ENCODE measurements around the gene ANGEL1. TPM values are rescaled to one million over a fixed set of nuclear protein-coding genes. Genes with fewer than 3 reads are reported as not detected.

The ANGEL1 gene
- total RNA-seq, 2 experiments from 2014 or later: 17.6 to 33.7 TPM

DNA sequence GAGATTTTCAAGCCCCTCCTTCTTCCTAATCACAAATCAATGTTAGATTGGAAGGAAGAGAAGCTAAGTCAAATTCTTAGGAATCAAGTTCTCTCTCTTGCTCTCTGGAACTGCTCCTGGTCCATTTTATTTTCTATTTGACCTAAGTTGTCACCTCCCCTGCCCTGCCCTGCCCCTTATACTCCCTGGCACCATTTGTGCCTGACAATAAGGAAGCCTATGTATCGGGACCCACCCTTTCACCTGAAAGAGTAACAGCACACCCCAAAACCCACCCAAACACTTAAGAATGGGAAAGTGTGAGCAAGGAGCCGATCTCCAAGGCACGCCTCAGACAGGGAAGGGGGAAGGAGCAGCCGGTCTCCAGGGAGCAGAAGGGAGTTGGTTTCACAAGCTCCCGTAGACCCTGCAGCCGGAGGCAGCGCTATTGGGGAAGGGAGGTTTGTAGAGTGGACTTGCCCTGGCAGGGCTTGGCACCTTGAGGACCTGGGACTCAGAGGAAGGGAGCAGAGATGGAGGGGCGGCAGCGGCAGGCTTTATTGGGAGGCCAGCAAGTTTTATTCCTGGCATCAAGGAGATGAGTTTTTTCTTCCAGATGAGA is 15.1 kb upstream of the ANGEL1 start:
- TF ChIP-seq EZH2phosphoT487 (IDR thresholded peaks at IDR 0.05; ENCODE audit: borderline replicate concordance, low read depth, low read length): no peak
- TF ChIP-seq, protein P1, sequence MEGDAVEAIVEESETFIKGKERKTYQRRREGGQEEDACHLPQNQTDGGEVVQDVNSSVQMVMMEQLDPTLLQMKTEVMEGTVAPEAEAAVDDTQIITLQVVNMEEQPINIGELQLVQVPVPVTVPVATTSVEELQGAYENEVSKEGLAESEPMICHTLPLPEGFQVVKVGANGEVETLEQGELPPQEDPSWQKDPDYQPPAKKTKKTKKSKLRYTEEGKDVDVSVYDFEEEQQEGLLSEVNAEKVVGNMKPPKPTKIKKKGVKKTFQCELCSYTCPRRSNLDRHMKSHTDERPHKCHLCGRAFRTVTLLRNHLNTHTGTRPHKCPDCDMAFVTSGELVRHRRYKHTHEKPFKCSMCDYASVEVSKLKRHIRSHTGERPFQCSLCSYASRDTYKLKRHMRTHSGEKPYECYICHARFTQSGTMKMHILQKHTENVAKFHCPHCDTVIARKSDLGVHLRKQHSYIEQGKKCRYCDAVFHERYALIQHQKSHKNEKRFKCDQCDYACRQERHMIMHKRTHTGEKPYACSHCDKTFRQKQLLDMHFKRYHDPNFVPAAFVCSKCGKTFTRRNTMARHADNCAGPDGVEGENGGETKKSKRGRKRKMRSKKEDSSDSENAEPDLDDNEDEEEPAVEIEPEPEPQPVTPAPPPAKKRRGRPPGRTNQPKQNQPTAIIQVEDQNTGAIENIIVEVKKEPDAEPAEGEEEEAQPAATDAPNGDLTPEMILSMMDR (conservative IDR thresholded peaks at IDR 0.05; ENCODE audit: low read length): no peak

DNA sequence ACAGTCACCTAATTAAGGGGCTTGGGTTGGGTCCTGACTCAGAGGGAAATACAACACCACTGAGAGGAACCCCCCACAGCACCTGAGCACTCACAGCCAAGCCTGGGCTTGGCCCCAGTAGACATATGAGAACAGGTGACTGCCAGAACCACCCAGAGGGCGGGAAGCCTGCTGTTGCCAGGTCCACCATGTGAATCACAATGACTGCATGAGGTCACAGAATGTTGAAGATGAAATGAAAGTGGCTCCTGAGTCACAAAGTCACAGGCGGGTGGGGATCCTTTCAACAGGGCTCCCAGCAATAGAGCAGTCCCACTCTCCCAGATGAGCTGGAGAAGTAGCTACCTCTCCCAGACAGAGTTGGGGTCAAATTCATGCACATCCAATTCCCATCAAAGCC is 13.4 kb upstream of the ANGEL1 start, which contains the start of gene LRRC74A:
TSS of gene LRRC74A (plus strand) at position 287 of the 400 bp plus-strand sequence. CDS start 290 bp downstream, outside the sequence.
- TF ChIP-seq EZH2phosphoT487 (IDR thresholded peaks at IDR 0.05; ENCODE audit: borderline replicate concordance, low read depth, low read length): no peak
- TF ChIP-seq, protein P1 (conservative IDR thresholded peaks at IDR 0.05; ENCODE audit: low read length): no peak
- no peaks in the 10 kb centered on the region for H3K9me3 ChIP-seq (ENCODE audit: low read length)
- POLR2A ChIA-PET: no interaction called here
- no peak within 1 kb of the TSS for H2AFZ ChIP-seq (ENCODE audit: low read length)
- BruUV-seq (replicated peaks): no TSS peak
- no peak within 1 kb of the TSS for H3K4me3 ChIP-seq (ENCODE audit: low read depth, low read length, poor library complexity, severe bottlenecking)
- H3K4me2 ChIP-seq (ENCODE audit: low read length): no peak within 1 kb of the TSS
- intact Hi-C loops (cut with micrococcal nuclease; ENCODE audit: unreplicated experiment): no loop called here
- CTCF ChIA-PET (ENCODE audit: unreplicated experiment): no interaction called here
- DNase-seq (ENCODE audit: low spot score): no peak
- H3K27ac ChIP-seq (ENCODE audit: low read depth, low read length, poor library complexity, severe bottlenecking): no peak within 1 kb of the TSS
- no peaks in the 10 kb centered on the region for H3K4me1 ChIP-seq (ENCODE audit: insufficient read depth, low read length, poor library complexity, severe bottlenecking)
- H4K20me1 ChIP-seq (ENCODE audit: insufficient read depth, low read length): no peaks in the 10 kb centered on the region
- no peaks in the 10 kb centered on the region for H3K9me2 ChIP-seq (ENCODE audit: insufficient read depth, low read length)
- H3K36me3 ChIP-seq (ENCODE audit: insufficient read depth, low read length): no peaks in the 10 kb centered on the region
- no peaks in the 10 kb centered on the region for H3K79me2 ChIP-seq (ENCODE audit: insufficient read depth, low read depth, low read length)

More for the DNA sequence above, 15.1 kb upstream of the ANGEL1 start:
- Histone ChIP-seq H3K9me2 (ENCODE audit: insufficient read depth, low read length) (no peaks in the 10 kb centered on the region), H4K20me1 (ENCODE audit: insufficient read depth, low read length) (no peaks in the 10 kb centered on the region), H3K79me2 (ENCODE audit: insufficient read depth, low read depth, low read length) (no peaks in the 10 kb centered on the region), H3K9me3 (ENCODE audit: low read length) (no peaks in the 10 kb centered on the region), H3K4me1 (ENCODE audit: insufficient read depth, low read length, poor library complexity, severe bottlenecking) (no peaks in the 10 kb centered on the region), H2AFZ (ENCODE audit: low read length) (no peak overlapping the region), H3K4me3 (ENCODE audit: low read depth, low read length, poor library complexity, severe bottlenecking) (no peak overlapping the region), H3K36me3 (ENCODE audit: insufficient read depth, low read length) (no peaks in the 10 kb centered on the region), H3K27ac (ENCODE audit: low read depth, low read length, poor library complexity, severe bottlenecking) (no peak overlapping the region), H3K4me2 (ENCODE audit: low read length) (no peak overlapping the region)
- ChIA-PET CTCF (ENCODE audit: unreplicated experiment) (no interaction called here), POLR2A (interaction anchor here (1.0 kb wide), 1 partner anchor 211 kb away, joined by 4 read pairs; no protein-coding TSS in a partner anchor)
- intact Hi-C loops (cut with micrococcal nuclease; ENCODE audit: unreplicated experiment): no loop called here
- BruUV-seq (replicated peaks): no TSS peak
- DNase-seq (ENCODE audit: low spot score): no peak

DNA sequence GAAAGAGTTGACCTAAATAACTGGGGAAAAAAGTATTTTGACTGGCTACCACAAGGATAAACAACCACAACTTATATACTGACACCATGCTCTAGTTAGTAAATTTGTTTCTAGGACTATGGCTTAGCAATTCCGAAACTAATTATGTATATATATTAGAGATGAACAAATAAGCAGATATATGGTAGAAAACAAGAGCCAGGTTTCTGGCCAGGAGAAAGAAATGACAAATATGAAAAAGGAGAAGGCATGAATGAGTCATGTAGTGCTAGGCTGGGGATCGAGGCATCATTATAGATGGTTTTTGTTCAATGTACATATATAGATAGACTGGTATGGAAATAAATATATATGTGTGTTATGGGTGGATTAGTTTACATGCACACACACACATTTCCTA is 8.0 kb upstream of the ANGEL1 start:
- no peak overlapping the region for H3K4me2 ChIP-seq (ENCODE audit: low read length)
- H3K4me3 ChIP-seq (ENCODE audit: low read depth, low read length, poor library complexity, severe bottlenecking): no peak overlapping the region
- H3K4me1 ChIP-seq (ENCODE audit: insufficient read depth, low read length, poor library complexity, severe bottlenecking): no peaks in the 10 kb centered on the region
- ChIA-PET POLR2A (no interaction called here), CTCF (ENCODE audit: unreplicated experiment) (no interaction called here)
- no peaks in the 10 kb centered on the region for H4K20me1 ChIP-seq (ENCODE audit: insufficient read depth, low read length)
- no peak overlapping the region for H2AFZ ChIP-seq (ENCODE audit: low read length)
- no peak overlapping the region for H3K27ac ChIP-seq (ENCODE audit: low read depth, low read length, poor library complexity, severe bottlenecking)
- no peaks in the 10 kb centered on the region for H3K36me3 ChIP-seq (ENCODE audit: insufficient read depth, low read length)
- no peak for DNase-seq (ENCODE audit: low spot score)
- H3K79me2 ChIP-seq (ENCODE audit: insufficient read depth, low read depth, low read length): no peaks in the 10 kb centered on the region
- no peaks in the 10 kb centered on the region for H3K9me3 ChIP-seq (ENCODE audit: low read length)
- TF ChIP-seq, protein P1 (conservative IDR thresholded peaks at IDR 0.05; ENCODE audit: low read length): no peak
- no peak for TF ChIP-seq EZH2phosphoT487 (IDR thresholded peaks at IDR 0.05; ENCODE audit: borderline replicate concordance, low read depth, low read length)
- no peaks in the 10 kb centered on the region for H3K9me2 ChIP-seq (ENCODE audit: insufficient read depth, low read length)
- BruUV-seq (replicated peaks): no TSS peak
- intact Hi-C loops (cut with micrococcal nuclease; ENCODE audit: unreplicated experiment): no loop called here

All from OCI-LY7 (cell line).